ENCODE data around the gene MDFIC.

The MDFIC gene

GRCh38 chr7:114985116-114985715, 63.3 kb downstream of the MDFIC start:
- H3K27ac ChIP-seq (ENCODE audit: insufficient read depth, low read depth, low read length, poor library complexity, severe bottlenecking), result no peak overlapping the region
- H3K36me3 ChIP-seq (ENCODE audit: control insufficient read depth, insufficient read depth, low read length), result no peaks in the 10 kb centered on the region
- no peak overlapping the region for H3K4me3 ChIP-seq (ENCODE audit: insufficient read depth, low read depth, low read length)
- no peaks in the 10 kb centered on the region for H3K9me3 ChIP-seq (ENCODE audit: control insufficient read depth, low read length)
- H3K4me1 ChIP-seq (ENCODE audit: control insufficient read depth, insufficient read depth, low read length), result no peaks in the 10 kb centered on the region
- WGBS, 2 experiments, result 90 to 96% methylated on average over 2 of the region's 2 CpGs
- H3K27me3 ChIP-seq (ENCODE audit: control insufficient read depth, insufficient read depth, low read length, poor library complexity, severe bottlenecking), result no peaks in the 10 kb centered on the region

- Histone ChIP-seq H3K36me3 (ENCODE audit: control insufficient read depth, insufficient read depth, low read length) (no peaks in the 10 kb centered on the region), H3K27me3 (ENCODE audit: control insufficient read depth, insufficient read depth, low read length, poor library complexity, severe bottlenecking) (no peaks in the 10 kb centered on the region), H3K4me3 (ENCODE audit: insufficient read depth, low read depth, low read length) (no peak overlapping the region), H3K27ac (ENCODE audit: insufficient read depth, low read depth, low read length, poor library complexity, severe bottlenecking) (no peak overlapping the region), H3K9me3 (ENCODE audit: control insufficient read depth, low read length) (no peaks in the 10 kb centered on the region), H3K4me1 (ENCODE audit: control insufficient read depth, insufficient read depth, low read length) (no peaks in the 10 kb centered on the region)
- 56 to 63% methylated on average over 1 to 3 of the region's 3 CpGs for WGBS, 2 experiments
These were observed 64.6 kb downstream of the MDFIC start for GRCh38 chr7:114986190-114987180.

GRCh38 chr7:114988026-114988425, 66.1 kb downstream of the MDFIC start:
- WGBS, 2 experiments, result 89 to 100% methylated on average over 1 of the region's 1 CpG
- H3K36me3 ChIP-seq (ENCODE audit: control insufficient read depth, insufficient read depth, low read length), result no peaks in the 10 kb centered on the region
- H3K4me1 ChIP-seq (ENCODE audit: control insufficient read depth, insufficient read depth, low read length), result no peaks in the 10 kb centered on the region
- H3K27me3 ChIP-seq (ENCODE audit: control insufficient read depth, insufficient read depth, low read length, poor library complexity, severe bottlenecking), result no peaks in the 10 kb centered on the region
- no peak overlapping the region for H3K27ac ChIP-seq (ENCODE audit: insufficient read depth, low read depth, low read length, poor library complexity, severe bottlenecking)
- H3K9me3 ChIP-seq (ENCODE audit: control insufficient read depth, low read length), result no peaks in the 10 kb centered on the region
- no peak overlapping the region for H3K4me3 ChIP-seq (ENCODE audit: insufficient read depth, low read depth, low read length)

GRCh38 chr7:114988755-114989375, 67.0 kb downstream of the MDFIC start:
- WGBS, 2 experiments, result 95 to 96% methylated on average over 2 of the region's 2 CpGs
- Histone ChIP-seq H3K27me3 (ENCODE audit: control insufficient read depth, insufficient read depth, low read length, poor library complexity, severe bottlenecking) (no peaks in the 10 kb centered on the region), H3K36me3 (ENCODE audit: control insufficient read depth, insufficient read depth, low read length) (no peaks in the 10 kb centered on the region), H3K9me3 (ENCODE audit: control insufficient read depth, low read length) (no peaks in the 10 kb centered on the region), H3K27ac (ENCODE audit: insufficient read depth, low read depth, low read length, poor library complexity, severe bottlenecking) (no peak overlapping the region), H3K4me1 (ENCODE audit: control insufficient read depth, insufficient read depth, low read length) (no peaks in the 10 kb centered on the region), H3K4me3 (ENCODE audit: insufficient read depth, low read depth, low read length) (no peak overlapping the region)

- Histone ChIP-seq H3K4me3 (ENCODE audit: insufficient read depth, low read depth, low read length) (no peak overlapping the region), H3K27ac (ENCODE audit: insufficient read depth, low read depth, low read length, poor library complexity, severe bottlenecking) (no peak overlapping the region), H3K36me3 (ENCODE audit: control insufficient read depth, insufficient read depth, low read length) (no peaks in the 10 kb centered on the region), H3K4me1 (ENCODE audit: control insufficient read depth, insufficient read depth, low read length) (no peaks in the 10 kb centered on the region), H3K9me3 (ENCODE audit: control insufficient read depth, low read length) (no peaks in the 10 kb centered on the region), H3K27me3 (ENCODE audit: control insufficient read depth, insufficient read depth, low read length, poor library complexity, severe bottlenecking) (no peaks in the 10 kb centered on the region)
- 99 to 100% methylated on average over 4 of the region's 5 CpGs for WGBS, 2 experiments
These were observed 67.6 kb downstream of the MDFIC start for GRCh38 chr7:114989531-114989930.

GRCh38 chr7:114997487-114998404, 75.9 kb downstream of the MDFIC start:
- no peak overlapping the region for H3K27ac ChIP-seq (ENCODE audit: insufficient read depth, low read depth, low read length, poor library complexity, severe bottlenecking)
- 90 to 94% methylated on average over 3 to 4 of the region's 6 CpGs for WGBS, 2 experiments

GRCh38 chr7:115004121-115004520, 82.2 kb downstream of the MDFIC start:
- Histone ChIP-seq H3K4me3 (ENCODE audit: insufficient read depth, low read depth, low read length) (no peak overlapping the region), H3K9me3 (ENCODE audit: control insufficient read depth, low read length) (no peaks in the 10 kb centered on the region), H3K27me3 (ENCODE audit: control insufficient read depth, insufficient read depth, low read length, poor library complexity, severe bottlenecking) (no peaks in the 10 kb centered on the region), H3K4me1 (ENCODE audit: control insufficient read depth, insufficient read depth, low read length) (peaks cover 19% of the 10 kb centered on the region), H3K36me3 (ENCODE audit: control insufficient read depth, insufficient read depth, low read length) (no peaks in the 10 kb centered on the region), H3K27ac (ENCODE audit: insufficient read depth, low read depth, low read length, poor library complexity, severe bottlenecking) (no peak overlapping the region)
- 81 to 93% methylated on average over 3 to 5 of the region's 5 CpGs for WGBS, 2 experiments

More at GRCh38 chr7:114997487-114998404, 75.9 kb downstream of the MDFIC start:
- no peaks in the 10 kb centered on the region for H3K27me3 ChIP-seq (ENCODE audit: control insufficient read depth, insufficient read depth, low read length, poor library complexity, severe bottlenecking)
- no peak overlapping the region for H3K4me3 ChIP-seq (ENCODE audit: insufficient read depth, low read depth, low read length)
- peaks cover 5% of the 10 kb centered on the region for H3K36me3 ChIP-seq (ENCODE audit: control insufficient read depth, insufficient read depth, low read length)
- peaks cover 2% of the 10 kb centered on the region for H3K4me1 ChIP-seq (ENCODE audit: control insufficient read depth, insufficient read depth, low read length)
- no peaks in the 10 kb centered on the region for H3K9me3 ChIP-seq (ENCODE audit: control insufficient read depth, low read length)

- Histone ChIP-seq H3K27me3 (ENCODE audit: control insufficient read depth, insufficient read depth, low read length, poor library complexity, severe bottlenecking) (no peaks in the 10 kb centered on the region), H3K4me1 (ENCODE audit: control insufficient read depth, insufficient read depth, low read length) (peaks cover 24% of the 10 kb centered on the region), H3K4me3 (ENCODE audit: insufficient read depth, low read depth, low read length) (no peak overlapping the region), H3K36me3 (ENCODE audit: control insufficient read depth, insufficient read depth, low read length) (no peaks in the 10 kb centered on the region), H3K9me3 (ENCODE audit: control insufficient read depth, low read length) (no peaks in the 10 kb centered on the region), H3K27ac (ENCODE audit: insufficient read depth, low read depth, low read length, poor library complexity, severe bottlenecking) (no peak overlapping the region)
- 80 to 86% methylated on average over 1 of the region's 2 CpGs for WGBS, 2 experiments
These were observed 83.4 kb downstream of the MDFIC start for GRCh38 chr7:115005251-115005650.

- no peaks in the 10 kb centered on the region for H3K36me3 ChIP-seq (ENCODE audit: control insufficient read depth, insufficient read depth, low read length)
- WGBS, 2 experiments, result 4% methylated on average over 4 of the region's 4 CpGs
- peaks cover 24% of the 10 kb centered on the region for H3K4me1 ChIP-seq (ENCODE audit: control insufficient read depth, insufficient read depth, low read length)
- H3K27ac ChIP-seq (ENCODE audit: insufficient read depth, low read depth, low read length, poor library complexity, severe bottlenecking), result no peak overlapping the region
- H3K4me3 ChIP-seq (ENCODE audit: insufficient read depth, low read depth, low read length), result no peak overlapping the region
- no peaks in the 10 kb centered on the region for H3K27me3 ChIP-seq (ENCODE audit: control insufficient read depth, insufficient read depth, low read length, poor library complexity, severe bottlenecking)
- H3K9me3 ChIP-seq (ENCODE audit: control insufficient read depth, low read length), result no peaks in the 10 kb centered on the region
These were observed 84.1 kb downstream of the MDFIC start for GRCh38 chr7:115005953-115006352.

Data from ectodermal cell (in vitro differentiated cells).